GM18870 (cell line): ENCODE measurements around the gene LSG1.
"Not testable (repeated sequence)": the region's sequence is repeated elsewhere in the genome, so short reads cannot be mapped to it uniquely, and the experiment has no call there.

Source experiments
- ATAC-seq: cut with Tn5 transposase; IDR thresholded peaks from one replicate; pipeline ENCODE4 v1.9.1; 2021; ENCODE audit warnings: moderate library complexity; ENCODE audit not compliant: unreplicated experiment

The LSG1 gene

DNA sequence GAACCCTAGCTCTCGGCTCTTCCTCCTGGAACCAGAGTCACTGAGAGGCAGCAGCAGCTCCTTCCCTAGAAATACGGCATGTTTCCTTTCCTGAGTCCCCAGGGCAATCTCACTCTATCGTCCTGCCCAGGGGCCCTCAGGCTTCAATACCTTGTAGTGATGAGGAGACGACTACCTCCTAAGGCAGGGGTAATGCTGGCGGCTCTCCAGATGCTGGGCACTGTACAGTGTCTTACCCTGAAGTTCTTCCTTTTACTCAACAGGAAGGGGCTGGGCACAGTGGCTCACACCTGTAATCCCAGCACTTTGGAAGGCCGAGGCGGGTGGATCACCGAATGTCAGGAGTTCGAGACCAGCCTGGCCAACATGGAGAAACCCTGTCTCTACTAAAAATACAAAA, 52.2 kb downstream of the LSG1 start:
- no peak for ATAC-seq

DNA sequence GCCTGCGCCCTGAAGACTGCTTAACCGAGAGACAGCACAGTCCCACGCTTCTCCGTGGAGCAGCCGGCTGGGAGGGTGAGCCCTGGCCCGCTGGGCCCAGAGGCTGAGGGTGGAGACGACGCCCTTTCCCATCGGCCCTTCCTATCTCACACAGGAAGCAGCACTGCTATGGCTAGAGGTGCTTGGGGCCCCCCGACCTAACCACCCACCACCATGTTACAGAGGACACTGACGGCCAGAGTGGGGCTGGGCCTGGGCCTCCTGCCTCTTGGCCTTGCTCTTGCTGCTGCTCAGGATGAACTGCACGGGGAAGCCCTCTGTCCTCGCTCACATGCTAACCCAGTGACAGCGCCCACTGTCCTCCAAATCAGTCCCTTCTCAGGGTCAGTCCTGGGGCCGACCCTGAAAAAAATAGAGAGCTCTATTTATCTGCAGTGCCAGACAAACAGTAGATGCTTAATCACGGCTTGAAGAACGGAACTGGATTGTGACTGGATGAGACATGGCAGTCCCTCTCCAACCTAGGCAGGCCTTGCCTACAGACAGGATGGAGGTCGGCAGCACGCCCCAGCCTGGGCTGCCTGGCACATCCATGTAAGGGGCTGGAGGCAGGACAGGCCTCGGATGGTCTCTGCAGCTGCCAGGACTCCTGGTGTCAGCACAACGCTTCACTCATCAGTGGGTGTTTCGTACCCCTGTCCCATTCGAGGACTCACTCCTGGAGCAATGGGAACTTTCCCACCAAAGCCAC, 53.0 kb downstream of the LSG1 start:
- ATAC-seq = no peak

DNA sequence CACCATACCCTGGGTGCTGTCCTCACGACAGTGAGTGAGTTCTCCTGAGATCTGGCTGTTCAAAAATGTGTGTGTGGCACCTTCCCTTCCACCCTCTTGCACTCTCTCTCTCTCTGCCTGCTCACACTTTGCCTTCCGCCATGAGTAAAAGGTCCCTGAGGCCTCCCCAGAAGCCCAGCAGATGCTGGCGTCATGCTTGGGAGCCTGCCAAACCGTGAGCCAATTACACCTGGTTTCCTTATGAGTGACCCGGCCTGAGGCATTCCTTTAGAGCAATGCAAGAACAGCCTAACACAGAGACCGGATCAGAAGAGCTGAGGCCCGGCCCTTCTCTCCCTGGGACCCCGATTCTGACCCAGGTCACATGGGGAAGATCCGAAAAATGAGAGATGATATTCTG, 54.2 kb downstream of the LSG1 start:
- ATAC-seq = no peak

DNA sequence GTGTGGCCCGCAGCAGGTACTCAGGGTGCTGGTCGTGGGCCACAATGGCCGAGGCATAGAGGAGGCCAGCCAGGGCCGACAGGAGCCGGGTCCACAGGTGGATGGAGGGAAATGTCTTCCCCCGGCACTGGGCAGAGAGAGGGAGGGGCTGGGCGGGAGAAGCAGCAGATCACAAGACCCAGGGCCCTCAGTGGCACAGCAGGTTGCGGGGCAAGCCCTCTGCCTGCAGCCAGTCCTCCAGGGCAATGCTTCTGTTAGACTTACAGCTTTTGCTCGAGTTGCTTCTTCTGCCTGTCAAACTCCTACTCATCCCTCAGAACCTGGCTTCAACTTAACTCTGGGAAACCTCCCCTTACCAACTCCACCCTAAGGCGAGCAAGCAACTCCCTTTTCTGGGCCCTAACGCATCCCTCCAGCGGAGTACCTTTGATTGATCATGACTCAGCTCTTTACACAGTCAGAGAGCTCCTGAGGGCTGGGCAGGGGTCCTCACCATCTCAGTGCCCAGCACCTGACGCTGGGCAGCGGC, 54.8 kb downstream of the LSG1 start:
- no peak for ATAC-seq

DNA sequence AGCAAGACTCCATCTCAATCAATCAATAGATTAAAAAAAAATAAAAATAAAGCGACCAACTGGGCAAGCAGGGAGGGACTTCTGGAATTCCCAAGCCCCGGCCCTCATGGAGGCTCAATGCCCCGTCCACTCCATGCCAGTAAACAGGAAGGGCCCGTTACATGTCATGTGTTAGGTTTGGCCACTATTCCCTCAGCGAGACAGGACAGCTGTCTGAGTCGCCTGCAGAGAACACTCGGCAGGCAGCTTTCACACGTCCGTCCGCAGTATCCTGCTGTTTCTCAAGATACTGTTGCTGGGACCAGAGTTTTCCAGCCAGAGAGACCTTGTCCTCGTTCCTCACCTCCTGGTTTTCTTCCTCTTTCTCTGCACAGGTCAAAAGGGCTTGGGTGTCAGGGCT, 56.8 kb downstream of the LSG1 start:
- no peak for ATAC-seq

DNA sequence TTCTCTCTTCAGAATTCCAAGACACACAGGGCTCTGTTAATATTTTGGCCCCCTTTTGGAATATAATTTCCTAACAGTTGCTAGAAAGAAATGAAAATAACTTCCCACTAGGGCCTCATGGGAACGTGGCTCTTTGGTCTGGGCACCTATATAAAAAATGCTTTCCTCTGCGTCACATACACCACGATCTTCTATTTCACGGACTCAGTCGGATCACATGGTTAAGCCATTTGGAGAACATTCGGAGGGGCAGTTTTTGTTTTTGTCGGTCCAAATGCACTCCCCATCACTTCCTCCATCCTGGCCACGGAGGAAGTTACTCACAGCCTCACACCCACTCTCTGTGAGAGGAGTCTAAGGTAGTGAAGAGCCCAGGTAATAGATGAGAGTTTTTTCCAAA, 59.8 kb downstream of the LSG1 start:
- ATAC-seq = no peak

DNA sequence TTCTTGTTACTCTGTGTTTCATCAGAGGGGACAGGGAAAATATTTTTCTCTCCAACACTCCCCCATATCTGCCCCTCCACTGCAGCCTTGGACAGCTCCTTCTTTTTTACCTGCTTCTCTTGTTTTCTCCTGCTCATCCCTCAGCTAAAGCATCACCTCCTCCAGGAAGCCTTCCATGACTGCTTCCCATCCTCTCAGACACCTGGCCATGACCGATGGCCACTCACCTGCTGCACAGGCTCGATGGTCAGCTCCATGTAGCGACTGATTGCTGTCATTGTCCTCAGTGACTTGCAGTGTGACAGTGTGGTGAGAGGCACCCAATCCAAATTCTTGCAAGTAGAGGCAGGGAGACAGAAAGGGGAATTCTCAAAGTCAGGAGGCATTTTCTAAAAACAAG, 61.3 kb downstream of the LSG1 start:
- ATAC-seq = no peak

DNA sequence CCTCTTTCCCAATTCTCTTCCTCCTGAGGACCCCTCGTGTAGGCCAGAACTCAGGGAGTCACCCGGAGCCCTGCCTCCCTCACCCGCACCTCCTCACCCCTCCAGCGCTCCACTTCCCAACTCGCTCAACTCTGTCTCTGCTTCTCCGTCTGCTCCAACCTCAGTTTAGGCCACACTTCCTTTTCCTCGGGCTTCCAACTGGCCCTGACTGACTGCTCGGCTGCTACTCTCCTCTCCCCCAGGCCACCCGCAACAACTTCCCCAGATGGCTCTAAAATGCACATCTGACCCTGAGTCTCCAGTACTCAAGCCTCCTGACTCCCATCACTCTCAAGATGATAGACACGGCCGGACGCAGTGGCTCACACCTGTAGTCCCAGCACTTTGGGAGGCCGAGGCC, 62.4 kb downstream of the LSG1 start:
- ATAC-seq = no peak

DNA sequence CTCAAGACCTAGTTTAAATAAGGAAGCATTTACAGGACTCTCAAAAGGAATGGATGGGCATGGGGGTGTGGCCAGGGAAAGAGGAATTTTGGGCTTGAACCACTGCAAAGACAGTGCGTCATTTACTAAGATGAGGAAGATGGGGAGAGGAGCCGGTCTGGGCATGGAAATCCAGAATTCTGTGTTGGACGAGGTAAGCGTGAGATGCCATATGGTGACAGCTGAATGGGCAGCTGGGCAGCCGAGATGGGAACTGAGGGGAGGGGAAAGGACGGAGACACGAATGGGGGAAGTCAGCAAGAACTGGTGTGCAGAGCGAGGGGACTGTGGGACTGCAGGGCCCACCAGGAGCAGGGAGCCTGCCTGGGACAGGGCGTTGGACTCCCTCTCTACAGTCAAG, 63.0 kb downstream of the LSG1 start:
- ATAC-seq = no peak

DNA sequence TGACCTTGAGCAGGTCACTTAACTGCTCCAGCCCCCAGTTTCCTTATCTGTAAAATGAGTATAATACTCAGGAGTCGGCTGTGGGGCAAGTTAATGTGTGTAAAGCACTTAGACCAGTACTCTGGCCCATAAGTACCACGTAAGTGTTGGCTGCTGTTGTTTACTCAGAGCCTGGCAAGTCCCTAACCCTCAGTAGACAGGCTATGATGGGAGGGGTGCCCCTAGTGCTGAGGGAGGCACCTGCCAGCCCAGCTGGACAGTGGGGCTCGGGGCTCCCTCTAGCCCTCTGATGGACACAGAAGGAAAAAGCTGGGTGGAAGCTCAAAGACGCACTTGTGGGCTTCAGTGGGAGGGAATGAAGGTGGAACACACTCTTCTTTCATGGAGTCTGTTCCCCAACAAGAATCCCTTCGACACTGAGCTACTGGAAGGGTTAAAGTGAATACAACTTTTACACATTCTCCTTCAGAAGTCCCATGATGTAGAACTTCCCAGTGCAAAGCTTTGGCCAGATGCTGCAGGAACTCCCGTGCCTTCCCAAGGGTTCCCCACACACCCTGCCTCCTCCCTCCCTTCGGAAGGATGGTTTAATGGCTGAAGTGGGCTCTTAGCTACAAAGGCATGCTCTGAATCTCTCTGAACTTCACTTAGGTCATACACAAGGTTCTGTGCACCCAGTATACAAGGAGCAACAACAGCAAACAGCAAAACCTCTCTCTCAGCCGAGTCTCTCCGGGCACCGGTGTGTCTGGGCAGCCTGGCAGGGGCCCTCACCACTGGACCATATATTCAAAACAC, 64.2 kb downstream of the LSG1 start:
- no peak for ATAC-seq

DNA sequence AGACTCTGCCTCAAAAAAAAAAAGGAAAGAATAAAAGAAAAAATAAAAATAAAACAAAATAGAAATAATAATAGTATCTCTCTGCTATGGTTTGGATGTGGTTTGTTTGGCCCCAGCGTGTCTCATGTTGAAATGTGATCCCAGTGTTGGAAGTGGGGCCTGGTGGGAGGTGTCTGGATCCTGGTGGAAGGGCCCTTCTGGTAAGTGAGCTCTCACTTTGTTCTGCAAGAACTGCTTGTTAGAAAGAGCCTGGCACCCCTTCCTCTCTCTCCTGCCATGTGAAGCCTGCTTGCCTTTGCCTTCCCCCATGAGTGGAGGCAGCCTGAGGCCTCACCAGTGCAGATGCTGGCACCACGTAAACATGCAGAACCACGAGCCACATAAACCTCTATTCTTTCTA, 65.0 kb downstream of the LSG1 start:
- ATAC-seq = no peak

DNA sequence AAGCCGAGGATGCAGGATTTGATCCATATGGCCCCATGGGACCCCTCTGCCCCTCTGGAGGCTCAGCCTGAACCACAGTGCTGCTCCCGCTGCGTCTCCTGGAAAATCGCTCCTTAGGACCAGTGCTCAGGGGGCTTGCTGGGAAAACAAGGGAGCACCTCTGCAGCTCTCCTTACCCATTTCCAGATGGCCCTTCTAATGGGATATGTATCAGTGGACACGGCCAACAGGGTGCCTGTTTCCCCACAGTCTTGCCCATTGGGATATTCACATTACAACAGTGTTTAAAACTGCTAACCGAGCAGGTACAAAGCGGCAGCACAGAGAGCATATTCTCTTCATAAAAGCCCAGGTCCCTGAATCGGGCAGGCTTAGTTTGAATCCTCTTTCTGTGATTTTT, 65.8 kb downstream of the LSG1 start:
- no peak for ATAC-seq

DNA sequence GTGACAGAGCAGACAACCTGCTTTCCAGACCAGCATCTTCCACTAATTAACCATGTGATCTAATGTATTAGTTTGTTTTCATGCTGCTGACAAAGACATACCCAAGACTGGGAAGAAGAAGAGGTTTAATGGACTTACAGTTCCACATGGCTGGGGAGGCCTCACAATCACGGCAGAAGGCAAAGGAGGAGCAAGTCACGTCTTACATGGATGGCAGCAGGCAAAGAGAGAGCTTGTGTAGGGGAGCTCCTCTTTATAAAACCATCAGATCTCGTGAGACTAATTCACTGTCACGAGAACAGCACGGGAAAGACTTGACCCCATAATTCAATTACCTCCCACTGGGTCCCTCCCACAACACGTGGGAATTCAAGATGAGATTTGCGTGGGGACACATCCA, 66.7 kb downstream of the LSG1 start:
- ATAC-seq = not testable (repeated sequence)

DNA sequence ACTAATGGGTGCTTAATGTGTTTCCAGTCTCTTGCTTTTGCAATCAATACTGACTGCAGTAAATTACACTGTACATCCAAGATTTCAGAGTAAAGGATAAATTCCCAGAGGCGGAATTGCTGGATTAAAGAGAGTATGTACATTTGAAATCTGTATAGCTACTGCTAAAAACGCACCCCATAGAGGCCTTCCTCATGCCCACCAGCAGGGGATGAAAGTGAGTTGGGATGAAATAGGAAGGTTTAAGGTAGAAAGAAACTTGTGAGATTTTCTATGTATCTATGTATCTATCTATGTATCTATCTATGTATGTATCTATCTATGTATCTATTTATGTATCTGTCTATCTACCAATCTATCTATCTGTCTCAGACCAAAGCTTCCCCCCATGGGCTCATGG, 67.2 kb downstream of the LSG1 start:
- no peak for ATAC-seq

DNA sequence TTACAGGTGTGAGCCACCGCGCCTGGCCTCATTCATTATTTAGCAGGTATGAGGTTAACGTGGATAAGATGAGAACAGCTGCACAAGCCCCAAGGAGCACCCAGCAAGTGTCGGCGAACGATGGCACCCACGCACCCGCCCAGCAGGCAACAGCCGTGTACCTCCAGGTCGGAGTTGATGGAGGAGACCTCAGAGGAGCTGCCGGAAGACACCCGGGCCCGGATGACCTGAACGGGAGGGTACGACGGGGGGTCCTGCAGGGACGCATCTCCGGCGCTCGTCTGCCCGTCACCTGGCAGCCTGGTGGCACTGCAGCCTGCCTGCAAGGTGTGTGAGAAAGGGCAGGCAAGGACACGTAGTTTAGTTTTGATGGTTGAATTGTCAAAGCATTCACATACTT, 67.9 kb downstream of the LSG1 start:
- no peak for ATAC-seq

DNA sequence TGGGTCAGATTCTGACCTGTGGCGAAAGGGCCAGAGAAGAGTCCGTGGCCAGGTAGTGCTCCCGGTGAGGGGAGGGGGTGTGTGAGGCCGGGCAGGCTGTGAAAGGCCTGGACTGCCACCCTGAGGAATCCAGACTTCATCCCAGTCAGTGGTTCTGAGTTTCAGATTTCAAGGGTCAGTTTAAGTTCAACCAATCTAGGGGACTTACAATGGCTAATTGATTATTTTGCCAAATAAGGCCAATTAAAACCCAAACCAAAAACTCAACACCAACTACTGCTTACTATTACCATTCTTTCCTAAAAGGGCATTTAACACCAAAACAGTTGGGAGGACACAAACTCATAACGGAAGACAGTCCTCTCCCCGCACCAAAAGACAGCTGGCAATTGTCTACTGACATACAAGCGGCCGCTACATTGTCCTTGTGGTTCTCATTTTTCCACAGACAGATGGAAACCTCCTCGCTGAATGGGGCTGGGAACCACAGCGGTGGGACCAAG, 69.3 kb downstream of the LSG1 start:
- no peak for ATAC-seq

DNA sequence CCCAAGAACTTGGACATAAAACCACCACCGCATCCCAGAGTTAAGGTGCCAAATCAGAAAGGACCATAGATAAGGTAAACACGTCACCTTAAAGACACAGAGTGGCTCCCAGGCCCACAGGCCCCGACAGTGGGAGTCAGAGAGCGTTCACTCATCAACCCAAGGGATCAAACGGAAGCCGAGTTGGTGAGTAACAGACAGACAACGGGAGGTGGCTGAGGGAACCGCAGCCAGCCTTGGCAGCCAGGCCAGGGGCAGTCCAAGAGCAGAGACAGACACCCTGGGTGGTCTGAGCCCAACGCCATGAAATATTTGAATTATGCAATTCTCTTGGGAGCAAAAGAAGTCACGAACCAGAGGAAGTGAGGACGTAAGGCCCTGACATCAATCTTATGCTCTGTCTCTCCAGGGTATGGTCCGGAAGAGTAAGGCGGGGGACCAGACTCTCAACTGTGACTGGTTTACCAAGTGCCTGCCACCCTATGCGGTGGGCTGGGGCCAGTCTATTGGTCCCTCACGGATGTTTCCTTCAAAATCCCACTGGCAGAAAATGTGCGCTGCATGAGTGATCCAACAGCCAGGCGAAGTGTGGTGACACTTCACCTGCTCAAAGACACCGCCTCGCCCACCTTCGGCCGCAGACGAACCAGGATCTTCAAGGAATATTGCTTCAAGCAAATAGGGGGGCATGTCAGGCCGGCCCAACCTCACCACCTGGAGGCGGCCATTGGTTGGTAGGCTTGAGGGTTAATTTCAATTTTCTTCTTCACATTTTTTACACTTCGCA, 73.0 kb downstream of the LSG1 start:
- no peak for ATAC-seq

DNA sequence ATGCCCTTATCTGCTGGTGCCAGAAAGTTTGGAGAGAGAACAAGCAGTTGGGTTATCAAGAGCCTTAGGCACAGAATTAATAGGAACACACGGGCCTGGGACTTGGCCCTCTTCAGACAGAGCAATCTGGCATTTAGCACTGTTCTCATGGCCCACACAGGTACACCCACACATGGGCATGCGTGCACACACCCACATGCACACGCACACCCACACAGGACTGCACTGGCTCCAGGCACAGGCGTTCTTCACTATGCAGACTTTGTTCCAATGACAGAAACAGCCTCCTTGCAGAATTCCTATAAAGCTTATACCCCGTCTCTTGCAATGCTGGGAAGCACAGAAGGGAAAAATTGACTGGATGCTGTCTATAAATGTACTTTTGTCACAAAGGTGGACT, 75.1 kb downstream of the LSG1 start:
- no peak for ATAC-seq

DNA sequence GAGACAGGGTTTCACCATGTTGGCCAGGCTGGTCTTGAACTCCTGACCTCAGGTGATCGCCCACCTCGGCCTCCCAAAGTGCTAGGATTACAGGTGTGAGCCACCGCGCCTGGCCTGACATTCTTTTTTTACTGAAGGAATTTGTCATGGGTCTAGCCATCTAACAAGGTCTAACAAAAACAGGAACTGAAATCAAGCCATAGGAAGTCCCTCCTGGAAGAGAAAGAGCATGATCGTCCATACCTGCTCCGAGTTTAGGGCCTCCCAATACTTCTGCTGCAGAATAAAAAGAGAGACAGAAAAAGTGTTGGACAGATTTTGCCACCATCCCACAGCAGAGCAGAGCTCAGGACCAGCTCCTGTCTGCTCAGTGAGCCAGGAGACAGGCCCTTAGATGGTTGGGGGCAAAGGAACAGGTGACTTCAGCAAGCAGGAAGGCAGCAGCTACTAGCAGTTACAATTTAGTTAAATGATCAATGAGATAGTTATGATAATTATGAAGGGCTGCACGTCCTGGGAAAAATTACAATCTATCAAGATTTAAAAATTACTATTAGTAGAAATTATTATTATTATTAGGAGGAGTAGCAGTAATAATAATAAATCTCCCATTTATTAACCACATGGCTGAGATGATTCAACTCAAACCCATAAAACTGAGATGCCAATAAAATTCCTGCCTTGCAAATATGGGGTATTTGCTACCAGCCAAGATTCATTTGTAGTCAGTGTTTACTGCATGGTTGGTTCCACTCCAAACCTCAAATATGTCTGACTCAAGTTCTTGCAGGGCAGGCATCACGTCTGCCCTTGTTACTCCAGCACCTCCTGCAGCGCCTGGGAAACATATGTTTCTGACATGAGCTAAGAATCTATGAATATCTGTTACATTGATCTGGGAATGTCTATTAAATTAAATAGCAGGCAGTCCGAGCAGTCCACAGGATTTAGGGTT, 78.9 kb downstream of the LSG1 start:
- no peak for ATAC-seq
